SK-N-SH (cell line): ENCODE results near the gene NRBF2.

Experiments
- CHD2 ChIP-seq: fragments of 150-350 bp; IDR thresholded peaks from 2 replicates; pipeline ENCODE4 v1.6.1; 2018; ENCODE audit warnings: low read length; ENCODE audit not compliant: partially characterized antibody
- CTCF ChIP-seq: fragments of 200-600 bp; sonication (generic); IDR thresholded peaks from 2 replicates; pipeline ENCODE4 v1.6.1; 2017; ENCODE audit warnings: antibody characterized with exemption, mild to moderate bottlenecking, moderate library complexity
- FOXM1 ChIP-seq: IDR thresholded peaks from 2 replicates; pipeline ENCODE4 v1.4.0; 2012; ENCODE audit warnings: low read depth, mild to moderate bottlenecking
- JUND ChIP-seq: IDR thresholded peaks from 2 replicates; pipeline ENCODE4 v1.4.0; 2012
- MEF2A ChIP-seq: IDR thresholded peaks from 2 replicates; pipeline ENCODE4 v1.4.0; 2012; ENCODE audit warnings: low read depth, borderline replicate concordance
- RAD21 ChIP-seq: IDR thresholded peaks from 2 replicates; pipeline ENCODE4 v1.6.1; 2012; ENCODE audit warnings: mild to moderate bottlenecking, low read length
- REST ChIP-seq: IDR thresholded peaks from 2 replicates; pipeline ENCODE4 v1.6.1; 2012; ENCODE audit warnings: mild to moderate bottlenecking, low read depth, low read length, moderate library complexity
- SMC3 ChIP-seq: IDR thresholded peaks from 2 replicates; pipeline ENCODE4 v1.6.1; 2012; ENCODE audit warnings: low read depth, low read length, improper control_type of control experiment
- TAF1 ChIP-seq: IDR thresholded peaks from 2 replicates; pipeline ENCODE4 v1.6.1; 2012; ENCODE audit warnings: low read depth, mild to moderate bottlenecking, low read length, moderate library complexity, borderline replicate concordance
- USF2 ChIP-seq: fragments of 150-350 bp; IDR thresholded peaks from 2 replicates; pipeline ENCODE4 v1.6.1; 2017; ENCODE audit warnings: antibody characterized with exemption, low read length, low read depth, borderline replicate concordance
- TF ChIP-seq, protein P1 (sequence below): IDR thresholded peaks from 2 replicates; pipeline ENCODE4 v1.4.0; 2012; ENCODE audit warnings: low read depth

DNA sequence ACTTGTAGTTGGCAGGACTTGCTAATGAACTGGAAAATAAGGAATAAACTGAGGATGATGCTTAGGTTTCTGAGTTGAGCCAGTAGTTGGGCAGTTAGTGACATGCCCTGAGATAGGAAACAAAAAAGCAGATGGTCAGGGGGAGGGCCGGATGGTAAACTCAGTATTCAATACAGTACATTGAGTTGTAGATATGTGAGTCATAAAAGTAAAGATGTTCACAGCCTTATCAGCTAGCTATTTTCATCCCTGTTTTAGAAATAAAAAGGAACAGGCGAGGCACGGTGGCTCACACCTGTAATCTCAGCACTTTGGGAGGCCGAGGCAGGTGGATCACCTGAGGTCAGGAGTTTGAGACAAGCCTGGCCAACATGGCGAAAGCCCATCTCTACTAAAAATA, 22.2 kb upstream of the NRBF2 start:
- TF ChIP-seq CTCF = no peak
- no peak for TF ChIP-seq TAF1
- TF ChIP-seq USF2 = no peak
- TF ChIP-seq JUND = no peak
- TF ChIP-seq MEF2A = no peak
- no peak for TF ChIP-seq RAD21
- no peak for TF ChIP-seq FOXM1
- TF ChIP-seq, protein P1, sequence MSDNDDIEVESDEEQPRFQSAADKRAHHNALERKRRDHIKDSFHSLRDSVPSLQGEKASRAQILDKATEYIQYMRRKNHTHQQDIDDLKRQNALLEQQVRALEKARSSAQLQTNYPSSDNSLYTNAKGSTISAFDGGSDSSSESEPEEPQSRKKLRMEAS = no peak
- TF ChIP-seq REST = no peak
- TF ChIP-seq CHD2 = no peak
- no peak for TF ChIP-seq SMC3
